BLaER1 treated with 17β-estradiol and CSF1 and Interleukin-3, amounts not matched to agents 10 nM and 100 nM (cell line): ENCODE data around the gene TRMT1.
A peak's percentile ranks its signal among the peaks of the same experiment; 100 is the strongest.

ENCODE experiments used
- H3K27ac ChIP-seq, 11 experiments: shearing (Covaris generic); formaldehyde crosslinking; 2 replicates each; pipeline ENCODE4 v1.8.1; 2022
- H3K27me3 ChIP-seq, 11 experiments: shearing (Covaris generic); formaldehyde crosslinking; 2 replicates each; pipeline ENCODE4 v1.8.1; 2022
- H3K36me3 ChIP-seq, 11 experiments: shearing (Covaris generic); formaldehyde crosslinking; 2 replicates each; pipeline ENCODE4 v1.8.1; 2022
- H3K4me1 ChIP-seq, 10 experiments: shearing (Covaris generic); formaldehyde crosslinking; 2 replicates each; pipeline ENCODE4 v1.8.1; 2022
- H3K4me2 ChIP-seq, 11 experiments: shearing (Covaris generic); formaldehyde crosslinking; 2 replicates each; pipeline ENCODE4 v1.8.1; 2022
- H3K4me3 ChIP-seq, 10 experiments: shearing (Covaris generic); formaldehyde crosslinking; 2 replicates each; pipeline ENCODE4 v1.8.1; 2022
- H3K9ac ChIP-seq, 11 experiments: shearing (Covaris generic); formaldehyde crosslinking; 2 replicates each; pipeline ENCODE4 v1.8.1; 2022
- H3K9me3 ChIP-seq, 11 experiments: shearing (Covaris generic); formaldehyde crosslinking; replicated peaks in 1 of 11; 2 replicates each; pipeline ENCODE4 v1.8.1; 2022
- H4K20me1 ChIP-seq, 11 experiments: shearing (Covaris generic); formaldehyde crosslinking; 2 replicates each; pipeline ENCODE4 v1.8.1; 2022
- Cebpa-rat ChIP-seq, 11 experiments: shearing (Covaris generic); IDR thresholded peaks; 2 replicates each; pipeline ENCODE4 v1.8.1; 2022

The TRMT1 gene

GRCh38 chr19:13122275-13122878 is 5.8 kb upstream of the TRMT1 start:
- peak overlapping the region in 7 of 11 experiments; percentile 22 to 98 (median 97); a peak in 8 of 22 replicates for H3K4me2 ChIP-seq
- H3K4me3 ChIP-seq, result no peak overlapping the region
- TF ChIP-seq Cebpa-rat (IDR thresholded peaks at IDR 0.05), result no peak
- H3K27ac ChIP-seq, result peak overlapping the region in 1 of 11 experiments; percentile 24; a peak in 1 of 22 replicates
- peak overlapping the region in 9 of 11 experiments; percentile 7 to 99 (median 98); a peak in 9 of 22 replicates for H3K9ac ChIP-seq
- no peaks in the 10 kb centered on the region for H3K27me3 ChIP-seq
- no peaks in the 10 kb centered on the region for H3K9me3 ChIP-seq
- H4K20me1 ChIP-seq, result peaks cover 80 to 87% (median 85%) of the 10 kb centered on the region in 11 experiments
- H3K4me1 ChIP-seq, result peaks cover 52 to 72% (median 58%) of the 10 kb centered on the region in 10 experiments
- peaks cover 50 to 82% (median 68%) of the 10 kb centered on the region in 11 experiments for H3K36me3 ChIP-seq

- Histone ChIP-seq H3K4me1 (peaks cover 52 to 72% (median 58%) of the 10 kb centered on the region in 10 experiments), H3K27me3 (no peaks in the 10 kb centered on the region), H3K27ac (peak overlapping the region in 3 of 11 experiments; percentile 10 to 27 (median 24); a peak in 2 of 22 replicates), H3K9ac (peak overlapping the region in 10 of 11 experiments; percentile 7 to 99 (median 98); a peak in 14 of 22 replicates), H3K4me3 (no peak overlapping the region), H3K4me2 (peak overlapping the region in 10 of 11 experiments; percentile 22 to 98 (median 96); a peak in 16 of 22 replicates), H4K20me1 (peaks cover 76 to 80% (median 79%) of the 10 kb centered on the region in 11 experiments), H3K9me3 (no peaks in the 10 kb centered on the region), H3K36me3 (peaks cover 48 to 76% (median 65%) of the 10 kb centered on the region in 11 experiments)
- no peak for TF ChIP-seq Cebpa-rat (IDR thresholded peaks at IDR 0.05)
Measured at GRCh38 chr19:13121551-13122274, 5.2 kb upstream of the TRMT1 start.

GRCh38 chr19:13120817-13121216 is 4.3 kb upstream of the TRMT1 start:
- Histone ChIP-seq H3K4me1 (peaks cover 45 to 64% (median 51%) of the 10 kb centered on the region in 10 experiments), H3K36me3 (peaks cover 39 to 67% (median 56%) of the 10 kb centered on the region in 11 experiments), H3K4me2 (peak overlapping the region; percentile 85 to 99 (median 97); a peak in 21 of 22 replicates), H4K20me1 (peaks cover 67 to 71% (median 70%) of the 10 kb centered on the region in 11 experiments), H3K27ac (peak overlapping the region in 4 of 11 experiments; percentile 95 to 99 (median 96); a peak in 5 of 22 replicates), H3K9me3 (no peaks in the 10 kb centered on the region), H3K27me3 (no peaks in the 10 kb centered on the region), H3K9ac (peak overlapping the region; percentile 97 to 100 (median 99); a peak in 20 of 22 replicates), H3K4me3 (peak overlapping the region in 3 of 10 experiments; percentile 99 to 100 (median 100); a peak in 4 of 20 replicates)
- TF ChIP-seq Cebpa-rat (IDR thresholded peaks at IDR 0.05), result no peak

GRCh38 chr19:13120031-13120430 is 3.5 kb upstream of the TRMT1 start:
- Histone ChIP-seq H3K9me3 (no peaks in the 10 kb centered on the region), H3K9ac (peak overlapping the region; percentile 97 to 100 (median 99); a peak in 21 of 22 replicates), H3K4me1 (peaks cover 48 to 68% (median 54%) of the 10 kb centered on the region in 10 experiments), H3K27ac (peak overlapping the region; percentile 34 to 99 (median 97); a peak in 18 of 22 replicates), H3K36me3 (peaks cover 37 to 62% (median 51%) of the 10 kb centered on the region in 11 experiments), H3K27me3 (no peaks in the 10 kb centered on the region), H3K4me3 (peak overlapping the region in 9 of 10 experiments; percentile 99 to 100 (median 100); a peak in 17 of 20 replicates), H4K20me1 (peaks cover 60 to 63% (median 62%) of the 10 kb centered on the region in 11 experiments), H3K4me2 (peak overlapping the region; percentile 85 to 99 (median 97))
- TF ChIP-seq Cebpa-rat (IDR thresholded peaks at IDR 0.05), result no peak

- H3K36me3 ChIP-seq, result peaks cover 33 to 62% (median 51%) of the 10 kb centered on the region in 11 experiments
- H3K9ac ChIP-seq, result peak overlapping the region; percentile 97 to 100 (median 99)
- peak overlapping the region; percentile 34 to 99 (median 97); a peak in 20 of 22 replicates for H3K27ac ChIP-seq
- peak overlapping the region; percentile 85 to 99 (median 97) for H3K4me2 ChIP-seq
- H3K9me3 ChIP-seq, result no peaks in the 10 kb centered on the region
- no peak for TF ChIP-seq Cebpa-rat (IDR thresholded peaks at IDR 0.05)
- H3K27me3 ChIP-seq, result no peaks in the 10 kb centered on the region
- H3K4me3 ChIP-seq, result peak overlapping the region; percentile 99 to 100 (median 100)
- H3K4me1 ChIP-seq, result peaks cover 52 to 71% (median 57%) of the 10 kb centered on the region in 10 experiments
- H4K20me1 ChIP-seq, result peaks cover 56 to 59% (median 58%) of the 10 kb centered on the region in 11 experiments
Measured at GRCh38 chr19:13119627-13120026, 3.1 kb upstream of the TRMT1 start.

- Histone ChIP-seq H3K9me3 (no peaks in the 10 kb centered on the region), H3K27ac (peak overlapping the region; percentile 88 to 99 (median 97)), H3K36me3 (peaks cover 23 to 62% (median 52%) of the 10 kb centered on the region in 11 experiments), H3K4me3 (peak overlapping the region; percentile 99 to 100 (median 100)), H3K4me2 (peak overlapping the region; percentile 85 to 99 (median 97)), H3K9ac (peak overlapping the region; percentile 97 to 100 (median 99)), H3K4me1 (peaks cover 54 to 77% (median 58%) of the 10 kb centered on the region in 10 experiments), H4K20me1 (peaks cover 45 to 49% (median 48%) of the 10 kb centered on the region in 11 experiments), H3K27me3 (no peaks in the 10 kb centered on the region)
- no peak for TF ChIP-seq Cebpa-rat (IDR thresholded peaks at IDR 0.05)
Measured at GRCh38 chr19:13118424-13119193, 2.1 kb upstream of the TRMT1 start.

- H3K4me2 ChIP-seq, result peak within 1 kb of the TSS; percentile 85 to 99 (median 97)
- H3K4me3 ChIP-seq, result peak within 1 kb of the TSS; percentile 99 to 100 (median 100)
- H3K4me1 ChIP-seq, result peaks cover 54 to 70% (median 58%) of the 10 kb centered on the region in 10 experiments
- TF ChIP-seq Cebpa-rat (IDR thresholded peaks at IDR 0.05), result no peak
- peaks cover 38 to 42% (median 41%) of the 10 kb centered on the region in 11 experiments for H4K20me1 ChIP-seq
- no peaks in the 10 kb centered on the region for H3K9me3 ChIP-seq
- peak within 1 kb of the TSS; percentile 97 to 100 (median 99) for H3K9ac ChIP-seq
- peaks cover 19 to 62% (median 53%) of the 10 kb centered on the region in 11 experiments for H3K36me3 ChIP-seq
- H3K27ac ChIP-seq, result peak within 1 kb of the TSS; percentile 88 to 99 (median 97)
- H3K27me3 ChIP-seq, result no peaks in the 10 kb centered on the region
Measured at GRCh38 chr19:13117772-13118423, 1.4 kb upstream of the TRMT1 start, which contains the start of gene NACC1. NACC1 (plus strand) TSS chr19:13118264; CDS start chr19:13135208, 16,944 bp downstream.
